AG04449 (cell line): ENCODE data around the gene ALG9.

ENCODE experiments used
- CTCF ChIA-PET: fragments of 350-600 bp; formaldehyde crosslinking; extraction: SDS; loops from one replicate; lab custom pipeline; 2021; ENCODE audit warnings: antibody characterized with exemption; lab: Yijun Ruan, JAX
- POLR2A ChIA-PET: fragments of 400-600, 350-600 bp; formaldehyde crosslinking; extraction: SDS; loops from one replicate; lab custom pipeline; 2020; ENCODE audit warnings: antibody characterized with exemption, inconsistent platforms; lab: Yijun Ruan, JAX
- DNase-seq: peaks from one replicate; pipeline ENCODE4 v3.0.0-alpha.2; 2010; ENCODE audit warnings: low read depth, low spot score
- H3K4me3 ChIP-seq: 2 replicates; pipeline ENCODE4 v1.5.1; 2011; ENCODE audit warnings: low read depth, mild to moderate bottlenecking, control low read depth, low read length
- CTCF ChIP-seq: IDR thresholded peaks from one replicate; pipeline ENCODE4 v1.5.1; 2011; ENCODE audit warnings: mild to moderate bottlenecking, moderate library complexity, low read length, control low read depth, inconsistent platforms; ENCODE audit not compliant: insufficient read depth; ENCODE audit errors: missing control alignments

Gene ALG9

DNA sequence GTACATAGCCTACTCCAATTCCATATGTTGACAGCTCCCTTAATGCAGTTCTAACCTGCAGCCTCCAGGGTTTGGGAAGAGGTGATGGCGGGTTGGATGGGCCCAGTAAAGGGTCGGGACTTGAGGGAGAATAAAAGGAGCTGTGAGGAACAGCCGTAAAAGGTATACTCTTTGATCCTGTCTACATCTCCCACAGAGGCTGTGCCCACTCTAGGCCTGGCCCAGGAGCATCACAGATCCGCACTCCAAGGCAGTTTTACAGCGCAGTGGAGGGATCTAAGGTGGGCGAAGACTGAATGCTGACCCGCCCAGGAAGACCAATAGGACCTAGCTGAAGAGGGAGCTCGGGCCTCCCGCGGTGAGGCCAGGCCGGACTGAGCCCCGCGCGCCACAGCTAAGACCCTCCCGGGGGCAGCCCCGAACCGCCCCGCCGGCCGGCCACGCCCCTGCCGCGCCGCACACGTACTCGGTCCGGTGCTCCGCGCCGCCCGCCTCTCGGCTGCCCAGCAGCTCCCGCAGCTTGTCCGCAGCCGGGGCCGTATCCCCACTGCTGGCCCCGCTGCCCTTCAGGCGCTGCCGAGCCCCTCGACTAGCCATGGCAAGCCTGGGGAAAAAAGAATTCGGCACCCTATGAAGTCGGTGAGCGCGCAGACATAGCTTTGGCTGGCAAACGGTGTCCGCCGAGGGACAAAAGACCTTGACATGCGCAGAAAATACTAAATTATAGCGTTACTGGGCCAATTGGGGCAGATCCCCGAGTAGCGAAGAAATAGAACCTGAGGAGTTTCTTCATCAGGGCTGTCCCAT lies at the start of gene ALG9:
Gene ALG9, minus strand, starts transcription at position 696 of the 807 bp plus-strand sequence. Its CDS starts 99 bp downstream, at position 597.
- ChIA-PET POLR2A (interaction anchor here (0.6 to 1.0 kb wide), 7 partner anchors 20 to 215 kb away, joined by 3 to 4 read pairs (median 3); partner anchors contain the start of genes CRYAB, SDHD and TIMM8B), CTCF (interaction anchor here (0.7 to 4.0 kb wide), 24 partner anchors 9 to 409 kb away, joined by 3 to 26 read pairs (median 4); partner anchors contain the start of genes CFAP68 and PIH1D2)

GRCh38 chr11:111920908-111921307 lies 49.5 kb upstream of the ALG9 start:
- ChIA-PET POLR2A (no interaction called here), CTCF (interaction anchor here (1.3 to 2.0 kb wide), 2 partner anchors 11 to 13 kb away, joined by 3 to 7 read pairs; no protein-coding TSS in a partner anchor)
- H3K4me3 ChIP-seq: no peak overlapping the region
- no peak for DNase-seq
- TF ChIP-seq CTCF: no peak

More for the DNA sequence above, at the start of gene ALG9:
- H3K4me3 ChIP-seq: peak within 1 kb of the TSS; percentile 90
- DNase-seq: peak; percentile 24
- peak; percentile 43 for TF ChIP-seq CTCF

DNA sequence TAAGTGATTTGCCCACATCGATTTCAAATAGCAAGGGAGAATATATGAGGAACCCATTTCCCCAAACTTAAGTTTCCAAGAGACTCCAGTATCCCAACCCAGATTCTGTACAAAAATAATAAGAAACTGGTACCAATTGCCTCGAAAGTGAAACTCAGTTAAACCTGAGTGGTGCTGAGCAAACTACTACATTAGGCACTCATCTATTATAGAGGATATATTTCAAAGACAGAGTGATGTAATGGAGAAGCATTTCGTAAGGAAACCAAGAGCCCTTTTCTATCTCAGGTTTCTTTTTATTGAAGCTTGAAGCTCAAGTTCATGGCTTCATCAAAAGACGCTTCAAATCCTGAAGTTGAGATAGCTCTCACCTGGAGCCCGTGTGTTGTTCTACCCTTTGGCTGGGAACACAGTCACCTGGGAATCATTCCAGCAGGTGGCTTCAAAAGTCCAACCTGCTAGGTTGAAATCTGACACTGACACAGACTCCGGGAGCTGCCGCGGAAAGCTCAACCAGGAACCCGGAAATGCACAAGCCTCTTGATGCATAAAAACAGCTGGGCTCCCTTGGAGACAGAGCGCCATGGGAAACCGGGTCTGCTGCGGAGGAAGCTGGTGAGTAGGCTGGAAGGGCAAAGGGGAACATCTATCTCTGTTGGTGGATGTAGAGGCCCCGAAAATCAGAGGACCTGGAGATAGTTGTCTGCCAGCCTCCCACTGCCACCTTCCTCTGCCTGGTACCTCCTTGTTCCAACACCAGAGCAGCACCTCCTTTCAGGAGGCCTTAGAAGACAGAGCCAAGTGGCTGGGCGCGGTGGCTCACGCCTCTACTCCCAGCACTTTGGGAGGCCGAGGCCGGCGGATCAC lies 47.2 kb upstream of the ALG9 start, which contains the start of gene C11orf52:
Gene C11orf52, plus strand, starts transcription at position 524 of the 867 bp plus-strand sequence. Its CDS starts 60 bp downstream, at position 584.
- TF ChIP-seq CTCF: no peak
- no peak for DNase-seq
- peak within 1 kb of the TSS; percentile 16; the same call in 1 of the 2 replicates for H3K4me3 ChIP-seq
- CTCF ChIA-PET: interaction anchor here (1.4 to 2.0 kb wide), 3 partner anchors 8 to 13 kb away, joined by 3 to 7 read pairs (median 5); no protein-coding TSS in a partner anchor
- POLR2A ChIA-PET: interaction anchor here (1.2 kb wide), 1 partner anchor 8 kb away, joined by 3 read pairs; no protein-coding TSS in a partner anchor

- POLR2A ChIA-PET: interaction anchor here (1.2 kb wide), 1 partner anchor 9 kb away, joined by 3 read pairs; no protein-coding TSS in a partner anchor
- no peak for DNase-seq
- TF ChIP-seq CTCF: no peak
- no peak overlapping the region for H3K4me3 ChIP-seq
- CTCF ChIA-PET: interaction anchor here (0.9 to 1.5 kb wide), 3 partner anchors 9 to 313 kb away, joined by 3 to 5 read pairs (median 3); no protein-coding TSS in a partner anchor
These were observed 46.4 kb upstream of the ALG9 start for GRCh38 chr11:111917788-111918187.

DNA sequence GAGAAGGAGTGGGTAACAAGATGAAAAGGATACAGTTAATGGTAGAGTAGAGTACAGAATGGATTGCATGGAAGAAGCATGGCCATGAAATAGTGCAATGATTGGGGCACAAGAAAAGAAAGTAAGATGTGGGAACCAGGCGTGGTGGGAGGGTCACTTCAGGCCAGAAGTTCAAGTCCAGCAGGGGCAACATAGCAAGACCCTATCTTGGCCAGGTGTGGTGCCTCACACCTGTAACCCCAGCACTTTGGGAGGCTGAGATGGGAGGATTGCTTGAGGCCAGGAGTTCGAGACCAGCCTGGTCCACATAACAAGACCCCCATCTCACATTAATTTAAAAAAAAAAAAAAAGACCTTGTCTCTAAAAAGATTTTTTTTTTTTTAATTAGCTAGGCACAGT lies 45.9 kb upstream of the ALG9 start:
- DNase-seq: no peak
- CTCF ChIA-PET: interaction anchor here (0.9 to 1.5 kb wide), 2 partner anchors 14 to 313 kb away, joined by 3 to 5 read pairs; no protein-coding TSS in a partner anchor
- no peak for TF ChIP-seq CTCF
- H3K4me3 ChIP-seq: no peak overlapping the region
- POLR2A ChIA-PET: no interaction called here
